K562 (cell line): ENCODE data around the gene FN3KRP. TPM values are rescaled to one million over a fixed set of nuclear protein-coding genes. Genes with fewer than 3 reads are reported as not detected.

Experiments
- BHLHE40 ChIP-seq: IDR thresholded peaks from 2 replicates; pipeline ENCODE4 v1.6.1; 2011; ENCODE audit warnings: low read length, improper control_type of control experiment
- CBFA2T3 ChIP-seq: fragments of 450-650 bp; IDR thresholded peaks from 2 replicates; pipeline ENCODE4 v1.6.1; 2017
- CCNT2 ChIP-seq: IDR thresholded peaks from 2 replicates; pipeline ENCODE4 v1.6.1; 2011; ENCODE audit warnings: borderline replicate concordance, low read depth, mild to moderate bottlenecking, moderate library complexity, mixed read lengths, low read length; ENCODE audit not compliant: insufficient read length; ENCODE audit errors: extremely low read depth
- E2F6 ChIP-seq, 2 experiments: IDR thresholded peaks; 2 replicates each; pipeline ENCODE4 v1.6.1; 2011; ENCODE audit warnings: borderline replicate concordance in 1 of 2, control low read depth in 1 of 2, low read depth in 1 of 2, low read length in 1 of 2, mild to moderate bottlenecking in 1 of 2, mixed read lengths in 1 of 2, moderate library complexity in 1 of 2; ENCODE audit not compliant: insufficient read depth in 1 of 2, insufficient read length in 1 of 2, poor library complexity in 1 of 2, severe bottlenecking in 1 of 2; ENCODE audit errors: extremely low read depth in 1 of 2
- FOXO4 ChIP-seq: fragments of 450-650 bp; formaldehyde crosslinking; IDR thresholded peaks from 2 replicates; pipeline ENCODE4 v1.4.0; 2020; ENCODE audit warnings: mild to moderate bottlenecking, moderate library complexity
- PRPF4 ChIP-seq: fragments of 200-400 bp; formaldehyde crosslinking; IDR thresholded peaks from one replicate; pipeline ENCODE4 v1.6.1; 2017; ENCODE audit warnings: low read length, low read depth, mild to moderate bottlenecking; ENCODE audit not compliant: insufficient read depth, poor library complexity, severe bottlenecking
- PTBP1 ChIP-seq: fragments of 200-400 bp; formaldehyde crosslinking; IDR thresholded peaks from 2 replicates; pipeline ENCODE4 v1.6.1; 2017; ENCODE audit warnings: low read depth, low read length
- TAF15 ChIP-seq: fragments of 200-400 bp; formaldehyde crosslinking; IDR thresholded peaks from 2 replicates; pipeline ENCODE4 v1.6.1; 2017; ENCODE audit warnings: mild to moderate bottlenecking, low read depth, low read length, moderate library complexity
- TFE3 ChIP-seq: fragments of 450-650 bp; formaldehyde crosslinking; IDR thresholded peaks from 2 replicates; pipeline ENCODE4 v1.4.0; 2020; ENCODE audit warnings: mild to moderate bottlenecking, mixed read lengths
- ZNF431 ChIP-seq: sonication (generic); formaldehyde crosslinking; IDR thresholded peaks from 2 replicates; pipeline ENCODE4 v1.8.0; 2022; ENCODE audit warnings: mild to moderate bottlenecking, missing genetic modification reagents
- ZNF707 ChIP-seq: fragments of 250-450 bp; sonication (Bioruptor Pico); conservative IDR thresholded peaks from 2 replicates; pipeline ENCODE4 v1.8.0; 2022; ENCODE audit warnings: inconsistent platforms, mild to moderate bottlenecking, moderate library complexity
- polyA plus RNA-seq, 8 experiments: library from polyadenylated mRNA; depleted of rRNA in 4 of 8; stranded (reverse) in 5 of 8; unstranded in 3 of 8; fragments of >200 nt; fragmentation: Nextera tagmentation in 2 of 8; fragmentation: Illumina TruSeq in 1 of 8; extraction: Ambion mirVana in 2 of 8; extraction: Trizol in 1 of 8; gene quantifications; 2 replicates each; pipeline versions ENCODE4 v1.2.1 to v1.2.3, GENCODE V29; 2011 to 2014; ENCODE audit warnings: inconsistent platforms in 1 of 8, missing spikeins in 1 of 8
- total RNA-seq, 7 experiments: library from RNA; depleted of rRNA in 6 of 7; stranded (reverse); fragments of >200 nt in 6 of 7; fragmentation: Illumina TruSeq in 2 of 7; extraction: Trizol in 2 of 7; gene quantifications; 2 replicates each; pipeline versions ENCODE4 v1.2.1 to v1.2.3, GENCODE V29; 2011 to 2021; ENCODE audit warnings: low replicate concordance in 1 of 7
- TF ChIP-seq, protein P1 (sequence below), 2 experiments: fragments of 450-650 bp in 1 of 2; sonication (generic) in 1 of 2; formaldehyde crosslinking in 1 of 2; IDR thresholded peaks; 2 replicates each; pipeline versions ENCODE4 v1.7.1 to v1.9.0; 2016 to 2022; ENCODE audit warnings: inconsistent platforms in 1 of 2, mild to moderate bottlenecking in 1 of 2, missing genetic modification reagents in 1 of 2

The FN3KRP gene
- total and polyA plus RNA-seq, 9 of the 15 experiments (the other 6 are each of a cell fraction or from before 2014, with no cell fraction given) = 2.0 to 32.1 (median 24.9) TPM

- no peak for TF ChIP-seq FOXO4 (CRISPR knock-in tag)
- no peak for TF ChIP-seq TAF15
- peak; percentile 85 for TF ChIP-seq BHLHE40
- TF ChIP-seq, protein P1, sequence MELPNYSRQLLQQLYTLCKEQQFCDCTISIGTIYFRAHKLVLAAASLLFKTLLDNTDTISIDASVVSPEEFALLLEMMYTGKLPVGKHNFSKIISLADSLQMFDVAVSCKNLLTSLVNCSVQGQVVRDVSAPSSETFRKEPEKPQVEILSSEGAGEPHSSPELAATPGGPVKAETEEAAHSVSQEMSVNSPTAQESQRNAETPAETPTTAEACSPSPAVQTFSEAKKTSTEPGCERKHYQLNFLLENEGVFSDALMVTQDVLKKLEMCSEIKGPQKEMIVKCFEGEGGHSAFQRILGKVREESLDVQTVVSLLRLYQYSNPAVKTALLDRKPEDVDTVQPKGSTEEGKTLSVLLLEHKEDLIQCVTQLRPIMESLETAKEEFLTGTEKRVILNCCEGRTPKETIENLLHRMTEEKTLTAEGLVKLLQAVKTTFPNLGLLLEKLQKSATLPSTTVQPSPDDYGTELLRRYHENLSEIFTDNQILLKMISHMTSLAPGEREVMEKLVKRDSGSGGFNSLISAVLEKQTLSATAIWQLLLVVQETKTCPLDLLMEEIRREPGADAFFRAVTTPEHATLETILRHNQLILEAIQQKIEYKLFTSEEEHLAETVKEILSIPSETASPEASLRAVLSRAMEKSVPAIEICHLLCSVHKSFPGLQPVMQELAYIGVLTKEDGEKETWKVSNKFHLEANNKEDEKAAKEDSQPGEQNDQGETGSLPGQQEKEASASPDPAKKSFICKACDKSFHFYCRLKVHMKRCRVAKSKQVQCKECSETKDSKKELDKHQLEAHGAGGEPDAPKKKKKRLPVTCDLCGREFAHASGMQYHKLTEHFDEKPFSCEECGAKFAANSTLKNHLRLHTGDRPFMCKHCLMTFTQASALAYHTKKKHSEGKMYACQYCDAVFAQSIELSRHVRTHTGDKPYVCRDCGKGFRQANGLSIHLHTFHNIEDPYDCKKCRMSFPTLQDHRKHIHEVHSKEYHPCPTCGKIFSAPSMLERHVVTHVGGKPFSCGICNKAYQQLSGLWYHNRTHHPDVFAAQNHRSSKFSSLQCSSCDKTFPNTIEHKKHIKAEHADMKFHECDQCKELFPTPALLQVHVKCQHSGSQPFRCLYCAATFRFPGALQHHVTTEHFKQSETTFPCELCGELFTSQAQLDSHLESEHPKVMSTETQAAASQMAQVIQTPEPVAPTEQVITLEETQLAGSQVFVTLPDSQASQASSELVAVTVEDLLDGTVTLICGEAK (IDR thresholded peaks at IDR 0.05) = no peak
- TF ChIP-seq, protein P1 (CRISPR knock-in tag; IDR thresholded peaks at IDR 0.05) = no peak
- TF ChIP-seq E2F6 (IDR thresholded peaks at IDR 0.05; ENCODE audit: borderline replicate concordance in 1 of 2, extremely low read depth in 1 of 2, insufficient read depth in 1 of 2, insufficient read length in 1 of 2, low read depth in 1 of 2, low read length in 1 of 2, poor library complexity in 1 of 2, severe bottlenecking in 1 of 2) = peak in 1 of 2 experiments; percentile 94
- no peak for TF ChIP-seq ZNF431
- no peak for TF ChIP-seq TFE3 (CRISPR knock-in tag)
- TF ChIP-seq CCNT2 = no peak
- TF ChIP-seq PRPF4 = no peak
- TF ChIP-seq PTBP1 = no peak
- no peak for TF ChIP-seq CBFA2T3
- TF ChIP-seq ZNF707 (CRISPR knock-in tag) = no peak
Measured at GRCh38 chr17:82716203-82717010, at the start of gene FN3KRP (continued).
